Measurements from ENCODE around the gene PTBP1. TPM values are rescaled to one million over a fixed set of nuclear protein-coding genes. Genes with fewer than 3 reads are reported as not detected.

PTBP1 gene
- total RNA-seq, 1 donor from 2014 or later: 285 TPM

DNA sequence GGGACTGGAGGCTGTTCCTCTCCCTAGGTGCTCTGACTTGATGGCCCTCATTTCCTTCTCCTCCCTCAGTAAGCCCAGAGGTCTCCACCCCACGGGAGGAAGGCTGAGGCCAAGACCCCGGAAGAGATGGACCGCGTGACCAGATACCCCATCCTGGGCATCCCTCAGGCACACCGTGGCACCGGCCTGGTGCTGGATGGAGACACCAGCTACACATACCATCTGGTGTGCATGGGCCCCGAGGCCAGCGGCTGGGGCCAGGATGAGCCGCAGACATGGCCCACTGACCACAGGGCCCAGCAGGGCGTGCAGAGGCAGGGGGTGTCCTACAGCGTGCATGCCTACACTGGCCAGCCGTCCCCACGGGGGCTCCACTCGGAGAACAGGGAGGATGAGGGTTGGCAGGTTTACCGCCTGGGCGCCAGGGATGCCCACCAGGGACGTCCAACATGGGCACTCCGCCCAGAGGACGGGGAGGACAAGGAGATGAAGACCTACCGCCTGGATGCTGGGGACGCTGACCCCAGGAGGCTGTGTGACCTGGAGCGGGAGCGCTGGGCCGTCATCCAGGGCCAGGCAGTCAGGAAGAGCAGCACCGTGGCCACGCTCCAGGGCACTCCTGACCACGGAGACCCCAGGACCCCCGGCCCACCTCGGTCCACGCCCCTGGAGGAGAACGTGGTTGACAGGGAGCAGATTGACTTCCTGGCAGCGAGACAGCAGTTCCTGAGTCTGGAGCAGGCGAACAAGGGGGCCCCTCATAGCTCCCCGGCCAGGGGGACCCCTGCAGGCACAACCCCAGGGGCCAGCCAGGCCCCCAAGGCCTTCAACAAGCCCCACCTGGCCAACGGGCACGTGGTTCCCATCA is 40.2 kb upstream of the PTBP1 start:
- H3K36me3 Mint-ChIP-seq (ENCODE audit: low read depth): peaks cover 3% of the 10 kb centered on the region
- TF ChIP-seq, protein P1, sequence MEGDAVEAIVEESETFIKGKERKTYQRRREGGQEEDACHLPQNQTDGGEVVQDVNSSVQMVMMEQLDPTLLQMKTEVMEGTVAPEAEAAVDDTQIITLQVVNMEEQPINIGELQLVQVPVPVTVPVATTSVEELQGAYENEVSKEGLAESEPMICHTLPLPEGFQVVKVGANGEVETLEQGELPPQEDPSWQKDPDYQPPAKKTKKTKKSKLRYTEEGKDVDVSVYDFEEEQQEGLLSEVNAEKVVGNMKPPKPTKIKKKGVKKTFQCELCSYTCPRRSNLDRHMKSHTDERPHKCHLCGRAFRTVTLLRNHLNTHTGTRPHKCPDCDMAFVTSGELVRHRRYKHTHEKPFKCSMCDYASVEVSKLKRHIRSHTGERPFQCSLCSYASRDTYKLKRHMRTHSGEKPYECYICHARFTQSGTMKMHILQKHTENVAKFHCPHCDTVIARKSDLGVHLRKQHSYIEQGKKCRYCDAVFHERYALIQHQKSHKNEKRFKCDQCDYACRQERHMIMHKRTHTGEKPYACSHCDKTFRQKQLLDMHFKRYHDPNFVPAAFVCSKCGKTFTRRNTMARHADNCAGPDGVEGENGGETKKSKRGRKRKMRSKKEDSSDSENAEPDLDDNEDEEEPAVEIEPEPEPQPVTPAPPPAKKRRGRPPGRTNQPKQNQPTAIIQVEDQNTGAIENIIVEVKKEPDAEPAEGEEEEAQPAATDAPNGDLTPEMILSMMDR (IDR thresholded peaks at IDR 0.05): no peak
- H3K27me3 Mint-ChIP-seq (ENCODE audit: low read depth): no peaks in the 10 kb centered on the region
- no peak overlapping the region for H3K27ac Mint-ChIP-seq (ENCODE audit: unreplicated experiment)
- DNase-seq (ENCODE audit: low spot score): peak; percentile 92
- peaks cover 2% of the 10 kb centered on the region for H3K9me3 Mint-ChIP-seq (ENCODE audit: low read depth)
- peaks cover 13% of the 10 kb centered on the region for H3K4me1 Mint-ChIP-seq (ENCODE audit: low read depth)
- no peak overlapping the region for H3K4me3 Mint-ChIP-seq (ENCODE audit: unreplicated experiment)

DNA sequence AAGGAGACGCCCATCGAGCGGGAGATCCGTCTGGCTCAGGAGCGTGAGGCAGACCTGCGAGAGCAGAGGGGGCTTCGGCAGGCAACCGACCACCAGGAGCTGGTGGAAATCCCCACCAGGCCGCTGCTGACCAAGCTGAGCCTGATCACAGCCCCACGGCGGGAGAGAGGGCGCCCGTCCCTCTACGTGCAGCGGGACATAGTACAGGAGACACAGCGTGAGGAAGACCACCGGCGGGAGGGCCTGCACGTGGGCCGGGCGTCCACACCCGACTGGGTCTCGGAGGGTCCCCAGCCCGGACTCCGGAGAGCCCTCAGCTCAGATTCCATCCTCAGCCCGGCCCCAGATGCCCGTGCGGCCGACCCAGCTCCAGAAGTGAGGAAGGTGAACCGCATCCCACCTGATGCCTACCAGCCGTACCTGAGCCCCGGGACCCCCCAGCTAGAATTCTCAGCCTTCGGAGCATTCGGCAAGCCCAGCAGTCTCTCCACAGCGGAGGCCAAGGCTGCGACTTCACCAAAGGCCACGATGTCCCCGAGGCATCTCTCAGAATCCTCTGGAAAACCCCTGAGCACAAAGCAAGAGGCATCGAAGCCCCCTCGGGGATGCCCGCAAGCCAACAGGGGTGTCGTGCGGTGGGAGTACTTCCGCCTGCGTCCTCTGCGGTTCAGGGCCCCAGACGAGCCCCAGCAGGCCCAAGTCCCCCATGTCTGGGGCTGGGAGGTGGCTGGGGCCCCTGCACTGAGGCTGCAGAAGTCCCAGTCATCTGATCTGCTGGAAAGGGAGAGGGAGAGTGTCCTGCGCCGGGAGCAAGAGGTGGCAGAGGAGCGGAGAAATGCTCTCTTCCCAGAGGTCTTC is 39.2 kb upstream of the PTBP1 start:
- H3K4me1 Mint-ChIP-seq (ENCODE audit: low read depth): peaks cover 6% of the 10 kb centered on the region
- peak; percentile 58 for DNase-seq (ENCODE audit: low spot score)
- TF ChIP-seq, protein P1 (IDR thresholded peaks at IDR 0.05): no peak
- peaks cover 3% of the 10 kb centered on the region for H3K36me3 Mint-ChIP-seq (ENCODE audit: low read depth)
- no peak overlapping the region for H3K4me3 Mint-ChIP-seq (ENCODE audit: unreplicated experiment)
- H3K9me3 Mint-ChIP-seq (ENCODE audit: low read depth): peaks cover 2% of the 10 kb centered on the region
- H3K27ac Mint-ChIP-seq (ENCODE audit: unreplicated experiment): no peak overlapping the region
- H3K27me3 Mint-ChIP-seq (ENCODE audit: low read depth): no peaks in the 10 kb centered on the region

DNA sequence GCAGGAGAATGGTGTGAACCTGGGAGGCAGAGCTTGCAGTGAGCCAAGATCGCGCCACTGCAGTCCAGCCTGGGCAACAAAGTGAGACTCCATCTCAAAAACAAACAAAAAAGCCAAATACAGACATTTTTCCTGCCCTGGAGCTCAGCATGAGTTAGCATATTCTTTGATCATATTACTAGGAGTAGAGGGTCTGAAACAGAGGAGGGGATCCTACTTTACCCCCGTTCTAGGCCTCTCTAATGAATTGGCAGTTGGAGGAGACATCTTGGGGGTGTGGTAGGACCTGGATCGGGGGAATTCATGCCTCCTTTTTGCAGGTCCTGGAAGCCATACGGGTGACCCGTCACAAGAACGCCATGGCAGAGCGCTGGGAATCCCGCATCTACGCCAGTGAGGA is 34.1 kb upstream of the PTBP1 start:
- H3K27me3 Mint-ChIP-seq (ENCODE audit: low read depth): no peaks in the 10 kb centered on the region
- peaks cover 6% of the 10 kb centered on the region for H3K4me1 Mint-ChIP-seq (ENCODE audit: low read depth)
- H3K9me3 Mint-ChIP-seq (ENCODE audit: low read depth): peaks cover 2% of the 10 kb centered on the region
- TF ChIP-seq, protein P1 (IDR thresholded peaks at IDR 0.05): no peak
- DNase-seq (ENCODE audit: low spot score): no peak
- peaks cover 3% of the 10 kb centered on the region for H3K36me3 Mint-ChIP-seq (ENCODE audit: low read depth)
- no peak overlapping the region for H3K4me3 Mint-ChIP-seq (ENCODE audit: unreplicated experiment)
- H3K27ac Mint-ChIP-seq (ENCODE audit: unreplicated experiment): no peak overlapping the region

DNA sequence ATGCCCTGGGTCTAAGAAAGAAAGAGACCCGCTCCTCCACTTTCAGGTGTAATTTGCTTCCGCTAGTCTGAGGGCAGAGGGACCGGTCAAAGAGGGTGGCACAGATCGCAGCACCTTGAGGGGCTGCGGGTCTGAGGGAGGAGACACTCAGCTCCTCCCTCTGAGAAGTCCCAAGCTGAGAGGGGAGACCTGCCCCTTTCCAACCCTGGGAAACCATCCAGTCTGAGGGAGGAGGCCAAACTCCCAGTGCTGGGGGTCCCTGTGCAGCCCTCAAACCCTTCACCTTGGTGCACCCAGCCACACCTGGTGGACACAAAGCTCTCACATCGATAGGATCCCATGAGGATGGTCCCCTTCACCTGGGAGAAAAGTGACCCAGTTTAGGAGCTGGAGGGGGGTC is 33.4 kb upstream of the PTBP1 start:
- TF ChIP-seq, protein P1 (IDR thresholded peaks at IDR 0.05): no peak
- no peak overlapping the region for H3K27ac Mint-ChIP-seq (ENCODE audit: unreplicated experiment)
- no peak for DNase-seq (ENCODE audit: low spot score)
- peaks cover 3% of the 10 kb centered on the region for H3K36me3 Mint-ChIP-seq (ENCODE audit: low read depth)
- no peaks in the 10 kb centered on the region for H3K27me3 Mint-ChIP-seq (ENCODE audit: low read depth)
- H3K9me3 Mint-ChIP-seq (ENCODE audit: low read depth): no peaks in the 10 kb centered on the region
- peaks cover 12% of the 10 kb centered on the region for H3K4me1 Mint-ChIP-seq (ENCODE audit: low read depth)
- no peak overlapping the region for H3K4me3 Mint-ChIP-seq (ENCODE audit: unreplicated experiment)

DNA sequence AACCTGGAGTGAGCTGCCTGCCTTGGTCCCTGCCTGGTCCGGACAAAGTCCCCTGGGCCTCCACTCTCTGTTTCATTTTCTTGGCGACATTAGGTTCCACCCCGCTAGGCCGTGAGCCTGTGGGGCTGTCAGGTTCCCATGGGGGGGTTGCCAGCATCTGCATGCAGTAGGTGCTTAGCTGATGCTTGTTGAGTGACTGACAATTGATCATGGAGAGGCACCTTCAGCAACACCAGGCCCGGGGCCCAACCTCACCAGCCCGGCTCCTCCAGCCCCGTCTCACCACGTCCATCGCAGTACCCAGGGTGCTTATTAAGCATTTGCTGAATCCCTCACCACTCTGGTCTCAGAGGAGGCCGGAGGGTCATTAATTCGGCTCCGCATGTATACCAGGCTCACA is 33.0 kb upstream of the PTBP1 start:
- H3K36me3 Mint-ChIP-seq (ENCODE audit: low read depth): peaks cover 3% of the 10 kb centered on the region
- no peak for DNase-seq (ENCODE audit: low spot score)
- no peaks in the 10 kb centered on the region for H3K9me3 Mint-ChIP-seq (ENCODE audit: low read depth)
- H3K27ac Mint-ChIP-seq (ENCODE audit: unreplicated experiment): no peak overlapping the region
- TF ChIP-seq, protein P1 (IDR thresholded peaks at IDR 0.05): no peak
- no peak overlapping the region for H3K4me3 Mint-ChIP-seq (ENCODE audit: unreplicated experiment)
- H3K27me3 Mint-ChIP-seq (ENCODE audit: low read depth): no peaks in the 10 kb centered on the region
- H3K4me1 Mint-ChIP-seq (ENCODE audit: low read depth): peaks cover 16% of the 10 kb centered on the region
